SW480 (cell line): ENCODE data around the gene IL1RL2.

Source experiments
- DNase-seq: peaks from one replicate; pipeline ENCODE4 v3.0.0-alpha.2; 2016; ENCODE audit warnings: low spot score

Gene IL1RL2

GRCh38 chr2:102267774-102268173, 81.0 kb downstream of the IL1RL2 start:
- DNase-seq = no peak

GRCh38 chr2:102268510-102269199, 81.8 kb downstream of the IL1RL2 start:
- no peak for DNase-seq

- DNase-seq = no peak
Observed at GRCh38 chr2:102269200-102269524, 82.3 kb downstream of the IL1RL2 start.

- no peak for DNase-seq
Observed at GRCh38 chr2:102271844-102272243, 85.0 kb downstream of the IL1RL2 start.

GRCh38 chr2:102273619-102274211, 86.9 kb downstream of the IL1RL2 start:
- DNase-seq = no peak

- DNase-seq = no peak
Observed at GRCh38 chr2:102276549-102277201, 89.9 kb downstream of the IL1RL2 start.

- DNase-seq = no peak
Observed at GRCh38 chr2:102277202-102277700, 90.4 kb downstream of the IL1RL2 start.

GRCh38 chr2:102278720-102279390, 92.0 kb downstream of the IL1RL2 start:
- no peak for DNase-seq

- DNase-seq = no peak
Observed at GRCh38 chr2:102279391-102279735, 92.5 kb downstream of the IL1RL2 start.

GRCh38 chr2:102282678-102283091, 95.9 kb downstream of the IL1RL2 start:
- no peak for DNase-seq

GRCh38 chr2:102283996-102284395, 97.2 kb downstream of the IL1RL2 start:
- no peak for DNase-seq

GRCh38 chr2:102284611-102285010, 97.8 kb downstream of the IL1RL2 start:
- DNase-seq = no peak

- DNase-seq = no peak
Observed at GRCh38 chr2:102285368-102285767, 98.5 kb downstream of the IL1RL2 start.

- DNase-seq = no peak
Observed at GRCh38 chr2:102286041-102286440, 99.2 kb downstream of the IL1RL2 start.

- no peak for DNase-seq
Observed at GRCh38 chr2:102289129-102289528, 102.3 kb downstream of the IL1RL2 start.
